Adrenal gland (tissue), 12 donors: ENCODE data around the gene SDHAF2. TPM values are rescaled to one million over a fixed set of nuclear protein-coding genes. Genes with fewer than 3 reads are reported as not detected.

Experiments used
- DNase-seq, 7 donors: peaks; one replicate each; pipeline ENCODE4 v3.0.0-alpha.2; 2019 to 2020
- H3K27ac ChIP-seq, 5 donors: fragments of 200-600 bp; sonication (generic) in 4 of 5; 1 replicate in 3 of 5; 2 replicates in 2 of 5; pipeline versions ENCODE4 v1.5.1 to v1.8.0; 2016 to 2020; ENCODE audit warnings: mild to moderate bottlenecking in 1 of 5
- H3K27me3 ChIP-seq: fragments of 200-600 bp; 2 replicates; pipeline ENCODE4 v1.8.0; 2021
- H3K36me3 ChIP-seq, 2 donors: fragments of 200-600 bp; replicated peaks in 1 of 2; 1 replicate in 1 of 2; 2 replicates in 1 of 2; pipeline versions ENCODE4 v1.5.1 to v1.8.0; 2018 to 2022
- H3K4me1 ChIP-seq, 2 donors: fragments of 200-600 bp; replicated peaks in 1 of 2; 1 replicate in 1 of 2; 2 replicates in 1 of 2; pipeline versions ENCODE4 v1.5.1 to v1.8.0; 2018 to 2021
- H3K4me3 ChIP-seq, 4 donors: fragments of 200-600 bp; sonication (generic) in 3 of 4; one replicate each; pipeline ENCODE4 v1.5.1; 2016 to 2018
- H3K9me3 ChIP-seq, 3 donors: fragments of 200-600 bp; sonication (generic) in 1 of 3; replicated peaks in 1 of 3; 1 replicate in 2 of 3; 2 replicates in 1 of 3; pipeline versions ENCODE4 v1.5.1 to v1.8.0; 2016 to 2021
- POLR2A ChIP-seq, 2 donors: fragments of 450-650 bp; IDR thresholded peaks; one replicate each; pipeline ENCODE4 v1.6.1; 2017; ENCODE audit warnings: antibody characterized with exemption in 2 of 2, mild to moderate bottlenecking in 2 of 2, moderate library complexity in 1 of 2
- WGBS, 4 donors: extraction: QIAGEN DNeasy Blood & Tissue Kit in 2 of 4; methylation state at CpG; one replicate each; pipeline versions ENCODE4 v1.1.5 to v1.1.7; 2013 to 2017; 5-methylcytosine and 5-hydroxymethylcytosine counted together
- intact Hi-C, 2 donors: fragments of 100-400 bp; cut with DNase I; formaldehyde crosslinking; loops; one replicate each; pipeline versions ENCODE4 v1.14.1 to v1.15.0; 2022 to 2023
- polyA plus RNA-seq, 3 donors: library from polyadenylated mRNA; stranded (reverse); fragments of 200-250 nt in 2 of 3; fragments of 350-450 nt in 1 of 3; fragmentation: Illumina TruSeq in 1 of 3; extraction: RNeasy Lipid Tissue Mini Kit (QIAGEN cat#74804) in 1 of 3; gene quantifications; one replicate each; pipeline ENCODE4 v1.2.3, GENCODE V29; 2013 to 2014
- total RNA-seq, 9 donors: library from RNA; depleted of rRNA in 4 of 9; stranded (reverse); fragments of >200 nt in 4 of 9; fragments of 120-200 nt in 1 of 9; fragmentation: NEBNext Ultra II Directional in 1 of 9; extraction: Animal tissue kit (Norgen Biotek cat#: 25700) in 1 of 9; gene quantifications; one replicate each; pipeline versions ENCODE4 v1.1.0 to v1.2.4, GENCODE V29; 2013 to 2023
- TF ChIP-seq, protein P1 (sequence below), 6 experiments: fragments of 450-650 bp in 4 of 6; fragments of 200-600 bp in 2 of 6; sonication (generic) in 1 of 6; IDR thresholded peaks; 1 replicate in 5 of 6; 2 replicates in 1 of 6; pipeline versions ENCODE4 v1.5.1 to v1.8.0; 2016 to 2021; ENCODE audit warnings: antibody characterized with exemption in 6 of 6, mild to moderate bottlenecking in 2 of 6, moderate library complexity in 1 of 6
- donor health status: healthy with polysubstance abuse.
- donor health status: Bipolar disorder and iron deficiency.
- donor health status: DM: yes; HTN: yes; CAD: no.
- donor health status: DM: no; HTN: no; CAD: no.
- donor health status: DM: no; HTN: no; CAD: no.
- donor health status: DM: yes; HTN: yes; CAD: no.

SDHAF2 gene
- total and polyA plus RNA-seq, 12 donors: 28.0 to 69.6 (median 47.9) TPM

- 79 to 94% (median 89%) methylated on average over 5 to 6 of the region's 6 CpGs for whole genome bisulfite sequencing, 4 donors
Measured at GRCh38 chr11:61474013-61474643, 44.2 kb downstream of the SDHAF2 start.

DNA sequence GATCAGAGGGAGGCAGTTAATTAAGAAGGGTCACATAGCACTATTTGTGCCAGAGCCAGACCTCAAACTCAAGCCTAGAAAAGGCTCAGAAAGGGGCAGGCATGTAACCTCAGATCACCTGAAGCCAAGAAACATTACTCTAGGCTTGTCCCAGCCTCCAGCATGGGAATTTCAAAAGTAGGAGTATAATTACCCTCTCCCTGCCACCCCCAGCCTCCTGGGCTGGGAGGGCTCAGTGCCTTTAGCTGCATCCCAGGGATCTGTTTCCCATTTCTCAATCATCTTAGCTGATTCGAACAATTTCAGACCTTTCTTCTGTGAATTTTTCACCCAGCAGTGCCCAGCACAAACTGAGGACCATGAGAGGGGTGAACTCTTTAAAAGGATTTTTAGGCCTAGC, 45.5 kb downstream of the SDHAF2 start:
- no peaks in the 10 kb centered on the region for H3K9me3 ChIP-seq
- no peaks in the 10 kb centered on the region for H3K27me3 ChIP-seq
- H3K36me3 ChIP-seq: no peaks in the 10 kb centered on the region
- no peak overlapping the region for H3K4me3 ChIP-seq
- TF ChIP-seq, protein P1, sequence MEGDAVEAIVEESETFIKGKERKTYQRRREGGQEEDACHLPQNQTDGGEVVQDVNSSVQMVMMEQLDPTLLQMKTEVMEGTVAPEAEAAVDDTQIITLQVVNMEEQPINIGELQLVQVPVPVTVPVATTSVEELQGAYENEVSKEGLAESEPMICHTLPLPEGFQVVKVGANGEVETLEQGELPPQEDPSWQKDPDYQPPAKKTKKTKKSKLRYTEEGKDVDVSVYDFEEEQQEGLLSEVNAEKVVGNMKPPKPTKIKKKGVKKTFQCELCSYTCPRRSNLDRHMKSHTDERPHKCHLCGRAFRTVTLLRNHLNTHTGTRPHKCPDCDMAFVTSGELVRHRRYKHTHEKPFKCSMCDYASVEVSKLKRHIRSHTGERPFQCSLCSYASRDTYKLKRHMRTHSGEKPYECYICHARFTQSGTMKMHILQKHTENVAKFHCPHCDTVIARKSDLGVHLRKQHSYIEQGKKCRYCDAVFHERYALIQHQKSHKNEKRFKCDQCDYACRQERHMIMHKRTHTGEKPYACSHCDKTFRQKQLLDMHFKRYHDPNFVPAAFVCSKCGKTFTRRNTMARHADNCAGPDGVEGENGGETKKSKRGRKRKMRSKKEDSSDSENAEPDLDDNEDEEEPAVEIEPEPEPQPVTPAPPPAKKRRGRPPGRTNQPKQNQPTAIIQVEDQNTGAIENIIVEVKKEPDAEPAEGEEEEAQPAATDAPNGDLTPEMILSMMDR (IDR thresholded peaks at IDR 0.05): no peak
- no peak for TF ChIP-seq POLR2A (IDR thresholded peaks at IDR 0.05)
- intact Hi-C loops: loop anchor here (5.0 kb wide), 2 partner anchors 37 to 162 kb away; no protein-coding TSS in a partner anchor
- peak overlapping the region in 1 of 5 donors; percentile 41 for H3K27ac ChIP-seq
- WGBS, 4 donors: 83 to 96% (median 93%) methylated on average over 1 of the region's 1 CpG
- DNase-seq: no peak
- H3K4me1 ChIP-seq: peaks cover 0 to 26% of the 10 kb centered on the region in 2 donors

More at GRCh38 chr11:61474013-61474643, 44.2 kb downstream of the SDHAF2 start:
- TF ChIP-seq, protein P1 (IDR thresholded peaks at IDR 0.05): no peak
- TF ChIP-seq POLR2A (IDR thresholded peaks at IDR 0.05): no peak
- Histone ChIP-seq H3K27ac (peak overlapping the region in 1 of 5 donors; percentile 54), H3K4me3 (no peak overlapping the region), H3K27me3 (no peaks in the 10 kb centered on the region), H3K9me3 (no peaks in the 10 kb centered on the region), H3K4me1 (peaks cover 0 to 26% of the 10 kb centered on the region in 2 donors), H3K36me3 (no peaks in the 10 kb centered on the region)
- intact Hi-C loops: no loop called here
- DNase-seq: no peak

- intact Hi-C loops: loop anchor here (5.0 kb wide), 2 partner anchors 36 to 161 kb away; no protein-coding TSS in a partner anchor
- H3K36me3 ChIP-seq: no peaks in the 10 kb centered on the region
- no peaks in the 10 kb centered on the region for H3K27me3 ChIP-seq
- WGBS, 4 donors: 84 to 100% (median 92%) methylated on average over 1 to 3 of the region's 3 CpGs
- TF ChIP-seq, protein P1 (IDR thresholded peaks at IDR 0.05): no peak
- no peak for TF ChIP-seq POLR2A (IDR thresholded peaks at IDR 0.05)
- H3K9me3 ChIP-seq: no peaks in the 10 kb centered on the region
- no peak overlapping the region for H3K4me3 ChIP-seq
- peaks cover 0 to 26% of the 10 kb centered on the region in 2 donors for H3K4me1 ChIP-seq
- DNase-seq: no peak
- H3K27ac ChIP-seq: no peak overlapping the region
Measured at GRCh38 chr11:61476371-61476770, 46.4 kb downstream of the SDHAF2 start.

- H3K4me1 ChIP-seq: peaks cover 0 to 24% of the 10 kb centered on the region in 2 donors
- no peak overlapping the region for H3K27ac ChIP-seq
- intact Hi-C loops: loop anchor here (5.0 kb wide), 2 partner anchors 35 to 160 kb away; no protein-coding TSS in a partner anchor
- no peaks in the 10 kb centered on the region for H3K9me3 ChIP-seq
- 31 to 46% (median 38%) methylated on average over 8 of the region's 8 CpGs for WGBS, 4 donors
- peak in 3 of 7 donors; percentile 30 to 40 (median 37) for DNase-seq
- H3K36me3 ChIP-seq: no peaks in the 10 kb centered on the region
- H3K27me3 ChIP-seq: no peaks in the 10 kb centered on the region
- no peak for TF ChIP-seq POLR2A (IDR thresholded peaks at IDR 0.05)
- TF ChIP-seq, protein P1 (IDR thresholded peaks at IDR 0.05): no peak
- H3K4me3 ChIP-seq: no peak overlapping the region
Measured at GRCh38 chr11:61477126-61477525, 47.2 kb downstream of the SDHAF2 start.
